OCI-LY3 (cell line): ENCODE measurements around the gene ZNF592.

Source experiments
- EZH2phosphoT487 ChIP-seq: fragments of 200-600 bp; shearing (Covaris generic); IDR thresholded peaks from 2 replicates; pipeline ENCODE4 v1.6.1; 2018; ENCODE audit warnings: antibody characterized with exemption, mixed run types, low read depth
- TF ChIP-seq, protein P1 (sequence below): fragments of 200-600, 300-600 bp; sonication (generic); IDR thresholded peaks from 2 replicates; pipeline ENCODE4 v1.5.1; 2014; ENCODE audit warnings: antibody characterized with exemption, low read length, low read depth

DNA sequence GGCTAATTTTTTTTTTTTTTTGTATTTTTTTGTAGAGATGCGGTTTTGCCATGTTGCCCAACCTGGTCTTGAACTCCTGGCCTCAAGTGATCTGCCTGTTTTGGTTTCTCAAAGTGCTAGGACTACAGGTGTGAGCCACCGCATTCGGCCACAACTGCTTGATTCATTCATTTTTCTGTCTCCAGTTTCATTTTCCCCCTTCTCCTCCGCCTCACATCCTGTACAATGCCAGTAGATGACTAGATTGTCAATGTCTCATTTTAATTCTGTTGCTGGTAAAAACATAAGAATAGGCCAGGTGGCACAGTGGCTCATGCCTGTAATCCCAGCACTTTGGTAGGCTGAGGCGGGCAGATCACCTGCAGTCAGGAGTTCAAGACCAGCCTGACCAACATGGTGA, 12.0 kb upstream of the ZNF592 start:
- TF ChIP-seq, protein P1, sequence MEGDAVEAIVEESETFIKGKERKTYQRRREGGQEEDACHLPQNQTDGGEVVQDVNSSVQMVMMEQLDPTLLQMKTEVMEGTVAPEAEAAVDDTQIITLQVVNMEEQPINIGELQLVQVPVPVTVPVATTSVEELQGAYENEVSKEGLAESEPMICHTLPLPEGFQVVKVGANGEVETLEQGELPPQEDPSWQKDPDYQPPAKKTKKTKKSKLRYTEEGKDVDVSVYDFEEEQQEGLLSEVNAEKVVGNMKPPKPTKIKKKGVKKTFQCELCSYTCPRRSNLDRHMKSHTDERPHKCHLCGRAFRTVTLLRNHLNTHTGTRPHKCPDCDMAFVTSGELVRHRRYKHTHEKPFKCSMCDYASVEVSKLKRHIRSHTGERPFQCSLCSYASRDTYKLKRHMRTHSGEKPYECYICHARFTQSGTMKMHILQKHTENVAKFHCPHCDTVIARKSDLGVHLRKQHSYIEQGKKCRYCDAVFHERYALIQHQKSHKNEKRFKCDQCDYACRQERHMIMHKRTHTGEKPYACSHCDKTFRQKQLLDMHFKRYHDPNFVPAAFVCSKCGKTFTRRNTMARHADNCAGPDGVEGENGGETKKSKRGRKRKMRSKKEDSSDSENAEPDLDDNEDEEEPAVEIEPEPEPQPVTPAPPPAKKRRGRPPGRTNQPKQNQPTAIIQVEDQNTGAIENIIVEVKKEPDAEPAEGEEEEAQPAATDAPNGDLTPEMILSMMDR = no peak
- no peak for TF ChIP-seq EZH2phosphoT487
